Peyer's patch (tissue), 4 donors: ENCODE data around the gene SLC4A3.

ENCODE experiments used
- CTCF ChIP-seq, 6 experiments: fragments of 450-650 bp in 4 of 6; fragments of 200-600 bp in 2 of 6; sonication (generic) in 1 of 6; IDR thresholded peaks; one replicate each; pipeline ENCODE4 v1.5.1; 2017 to 2019; ENCODE audit warnings: antibody characterized with exemption in 6 of 6, mild to moderate bottlenecking in 3 of 6, moderate library complexity in 1 of 6
- POLR2A ChIP-seq, 2 donors: fragments of 450-650 bp; IDR thresholded peaks; one replicate each; pipeline ENCODE4 v1.5.1; 2017; ENCODE audit warnings: antibody characterized with exemption in 2 of 2, mild to moderate bottlenecking in 2 of 2, moderate library complexity in 2 of 2

GRCh38 chr2:219591091-219591490 lies 36.3 kb upstream of the SLC4A3 start:
- no peak for TF ChIP-seq CTCF (IDR thresholded peaks at IDR 0.05)
- no peak for TF ChIP-seq POLR2A (IDR thresholded peaks at IDR 0.05)
